ENCODE results near the gene TFRC. TPM values are rescaled to one million over a fixed set of nuclear protein-coding genes. Genes with fewer than 3 reads are reported as not detected.

The TFRC gene
- total and polyA plus RNA-seq, 2 experiments from 2014 or later, result 35.5 to 187 TPM

DNA sequence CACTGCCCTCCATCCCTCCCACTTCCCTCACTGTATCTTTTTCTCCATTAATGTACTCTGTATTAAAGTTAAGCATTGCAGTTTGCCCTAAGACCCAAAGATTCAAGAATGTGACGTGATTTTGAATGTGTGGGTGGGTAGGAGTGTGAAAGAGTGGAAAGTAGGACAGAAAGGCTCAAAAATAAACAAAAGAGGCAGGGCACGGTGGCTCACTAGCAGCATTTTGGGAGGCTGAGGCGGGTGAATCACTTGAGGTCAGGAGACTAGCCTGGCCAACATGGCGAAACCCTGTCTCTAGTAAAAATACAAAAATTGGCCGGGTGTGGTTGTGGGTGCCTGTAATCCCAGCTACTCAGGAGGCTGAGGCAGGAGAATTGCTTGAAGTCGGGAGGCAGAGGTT is 18.4 kb downstream of the TFRC start:
- Histone ChIP-seq H3K4me3 (no peak overlapping the region), H3K9me2 (ENCODE audit: insufficient read depth) (no peaks in the 10 kb centered on the region), H4K20me1 (replicated peaks; ENCODE audit: insufficient read depth) (peaks cover 17% of the 10 kb centered on the region; the same call in 1 of the 2 replicates), H3K27me3 (ENCODE audit: insufficient read depth) (no peaks in the 10 kb centered on the region), H3F3A (replicated peaks; ENCODE audit: low read depth) (peaks cover 9% of the 10 kb centered on the region; the same call in 1 of the 2 replicates), H3K36me3 (ENCODE audit: insufficient read depth) (peaks cover 73% of the 10 kb centered on the region), H3K4me2 (no peak overlapping the region), H3K79me2 (replicated peaks; ENCODE audit: insufficient read depth) (no peaks in the 10 kb centered on the region), H2AFZ (no peak overlapping the region), H3K4me1 (ENCODE audit: insufficient read depth) (peaks cover 17% of the 10 kb centered on the region), H3K27ac (ENCODE audit: low read depth) (peak overlapping the region; percentile 45; the same call in 1 of the 2 replicates)
- Mint-ChIP-seq H3K27me3 (ENCODE audit: insufficient read depth, low read depth, poor library complexity) (no peaks in the 10 kb centered on the region), H3K27ac (no peak overlapping the region), H3K4me3 (no peak overlapping the region), H3K36me3 (ENCODE audit: low read depth) (peaks cover 97% of the 10 kb centered on the region), H3K4me1 (peaks cover 15% of the 10 kb centered on the region), H3K9me3 (no peaks in the 10 kb centered on the region)
- TF ChIP-seq, protein P1, sequence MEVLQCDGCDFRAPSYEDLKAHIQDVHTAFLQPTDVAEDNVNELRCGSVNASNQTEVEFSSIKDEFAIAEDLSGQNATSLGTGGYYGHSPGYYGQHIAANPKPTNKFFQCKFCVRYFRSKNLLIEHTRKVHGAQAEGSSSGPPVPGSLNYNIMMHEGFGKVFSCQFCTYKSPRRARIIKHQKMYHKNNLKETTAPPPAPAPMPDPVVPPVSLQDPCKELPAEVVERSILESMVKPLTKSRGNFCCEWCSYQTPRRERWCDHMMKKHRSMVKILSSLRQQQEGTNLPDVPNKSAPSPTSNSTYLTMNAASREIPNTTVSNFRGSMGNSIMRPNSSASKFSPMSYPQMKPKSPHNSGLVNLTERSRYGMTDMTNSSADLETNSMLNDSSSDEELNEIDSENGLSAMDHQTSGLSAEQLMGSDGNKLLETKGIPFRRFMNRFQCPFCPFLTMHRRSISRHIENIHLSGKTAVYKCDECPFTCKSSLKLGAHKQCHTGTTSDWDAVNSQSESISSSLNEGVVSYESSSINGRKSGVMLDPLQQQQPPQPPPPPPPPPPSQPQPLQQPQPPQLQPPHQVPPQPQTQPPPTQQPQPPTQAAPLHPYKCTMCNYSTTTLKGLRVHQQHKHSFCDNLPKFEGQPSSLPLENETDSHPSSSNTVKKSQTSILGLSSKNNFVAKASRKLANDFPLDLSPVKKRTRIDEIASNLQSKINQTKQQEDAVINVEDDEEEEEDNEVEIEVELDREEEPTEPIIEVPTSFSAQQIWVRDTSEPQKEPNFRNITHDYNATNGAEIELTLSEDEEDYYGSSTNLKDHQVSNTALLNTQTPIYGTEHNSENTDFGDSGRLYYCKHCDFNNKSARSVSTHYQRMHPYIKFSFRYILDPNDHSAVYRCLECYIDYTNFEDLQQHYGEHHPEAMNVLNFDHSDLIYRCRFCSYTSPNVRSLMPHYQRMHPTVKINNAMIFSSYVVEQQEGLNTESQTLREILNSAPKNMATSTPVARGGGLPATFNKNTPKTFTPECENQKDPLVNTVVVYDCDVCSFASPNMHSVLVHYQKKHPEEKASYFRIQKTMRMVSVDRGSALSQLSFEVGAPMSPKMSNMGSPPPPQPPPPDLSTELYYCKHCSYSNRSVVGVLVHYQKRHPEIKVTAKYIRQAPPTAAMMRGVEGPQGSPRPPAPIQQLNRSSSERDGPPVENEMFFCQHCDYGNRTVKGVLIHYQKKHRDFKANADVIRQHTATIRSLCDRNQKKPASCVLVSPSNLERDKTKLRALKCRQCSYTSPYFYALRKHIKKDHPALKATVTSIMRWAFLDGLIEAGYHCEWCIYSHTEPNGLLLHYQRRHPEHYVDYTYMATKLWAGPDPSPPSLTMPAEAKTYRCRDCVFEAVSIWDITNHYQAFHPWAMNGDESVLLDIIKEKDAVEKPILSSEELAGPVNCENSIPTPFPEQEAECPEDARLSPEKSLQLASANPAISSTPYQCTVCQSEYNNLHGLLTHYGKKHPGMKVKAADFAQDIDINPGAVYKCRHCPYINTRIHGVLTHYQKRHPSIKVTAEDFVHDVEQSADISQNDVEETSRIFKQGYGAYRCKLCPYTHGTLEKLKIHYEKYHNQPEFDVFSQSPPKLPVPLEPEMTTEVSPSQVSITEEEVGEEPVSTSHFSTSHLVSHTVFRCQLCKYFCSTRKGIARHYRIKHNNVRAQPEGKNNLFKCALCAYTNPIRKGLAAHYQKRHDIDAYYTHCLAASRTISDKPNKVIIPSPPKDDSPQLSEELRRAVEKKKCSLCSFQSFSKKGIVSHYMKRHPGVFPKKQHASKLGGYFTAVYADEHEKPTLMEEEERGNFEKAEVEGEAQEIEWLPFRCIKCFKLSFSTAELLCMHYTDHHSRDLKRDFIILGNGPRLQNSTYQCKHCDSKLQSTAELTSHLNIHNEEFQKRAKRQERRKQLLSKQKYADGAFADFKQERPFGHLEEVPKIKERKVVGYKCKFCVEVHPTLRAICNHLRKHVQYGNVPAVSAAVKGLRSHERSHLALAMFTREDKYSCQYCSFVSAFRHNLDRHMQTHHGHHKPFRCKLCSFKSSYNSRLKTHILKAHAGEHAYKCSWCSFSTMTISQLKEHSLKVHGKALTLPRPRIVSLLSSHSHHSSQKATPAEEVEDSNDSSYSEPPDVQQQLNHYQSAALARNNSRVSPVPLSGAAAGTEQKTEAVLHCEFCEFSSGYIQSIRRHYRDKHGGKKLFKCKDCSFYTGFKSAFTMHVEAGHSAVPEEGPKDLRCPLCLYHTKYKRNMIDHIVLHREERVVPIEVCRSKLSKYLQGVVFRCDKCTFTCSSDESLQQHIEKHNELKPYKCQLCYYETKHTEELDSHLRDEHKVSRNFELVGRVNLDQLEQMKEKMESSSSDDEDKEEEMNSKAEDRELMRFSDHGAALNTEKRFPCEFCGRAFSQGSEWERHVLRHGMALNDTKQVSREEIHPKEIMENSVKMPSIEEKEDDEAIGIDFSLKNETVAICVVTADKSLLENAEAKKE (CRISPR knock-in tag; IDR thresholded peaks at IDR 0.05), result no peak
- TF ChIP-seq NANOG (IDR thresholded peaks at IDR 0.05; ENCODE audit: borderline replicate concordance), result no peak
- no peak for TF ChIP-seq CREB1 (CRISPR knock-in tag; IDR thresholded peaks at IDR 0.05; ENCODE audit: low read depth)
- no peak for TF ChIP-seq ZNF331 (CRISPR knock-in tag; IDR thresholded peaks at IDR 0.05; ENCODE audit: low read depth)
- no peak for TF ChIP-seq EZH2phosphoT487 (IDR thresholded peaks at IDR 0.05; ENCODE audit: unreplicated experiment)
- TF ChIP-seq POLR2AphosphoS5 (IDR thresholded peaks at IDR 0.05; ENCODE audit: low read depth), result no peak
- TF ChIP-seq EZH2 (IDR thresholded peaks at IDR 0.05; ENCODE audit: low read depth, unreplicated experiment), result no peak
- TF ChIP-seq, protein P2, sequence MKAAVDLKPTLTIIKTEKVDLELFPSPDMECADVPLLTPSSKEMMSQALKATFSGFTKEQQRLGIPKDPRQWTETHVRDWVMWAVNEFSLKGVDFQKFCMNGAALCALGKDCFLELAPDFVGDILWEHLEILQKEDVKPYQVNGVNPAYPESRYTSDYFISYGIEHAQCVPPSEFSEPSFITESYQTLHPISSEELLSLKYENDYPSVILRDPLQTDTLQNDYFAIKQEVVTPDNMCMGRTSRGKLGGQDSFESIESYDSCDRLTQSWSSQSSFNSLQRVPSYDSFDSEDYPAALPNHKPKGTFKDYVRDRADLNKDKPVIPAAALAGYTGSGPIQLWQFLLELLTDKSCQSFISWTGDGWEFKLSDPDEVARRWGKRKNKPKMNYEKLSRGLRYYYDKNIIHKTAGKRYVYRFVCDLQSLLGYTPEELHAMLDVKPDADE (IDR thresholded peaks at IDR 0.05), result no peak
- TF ChIP-seq, protein P3, sequence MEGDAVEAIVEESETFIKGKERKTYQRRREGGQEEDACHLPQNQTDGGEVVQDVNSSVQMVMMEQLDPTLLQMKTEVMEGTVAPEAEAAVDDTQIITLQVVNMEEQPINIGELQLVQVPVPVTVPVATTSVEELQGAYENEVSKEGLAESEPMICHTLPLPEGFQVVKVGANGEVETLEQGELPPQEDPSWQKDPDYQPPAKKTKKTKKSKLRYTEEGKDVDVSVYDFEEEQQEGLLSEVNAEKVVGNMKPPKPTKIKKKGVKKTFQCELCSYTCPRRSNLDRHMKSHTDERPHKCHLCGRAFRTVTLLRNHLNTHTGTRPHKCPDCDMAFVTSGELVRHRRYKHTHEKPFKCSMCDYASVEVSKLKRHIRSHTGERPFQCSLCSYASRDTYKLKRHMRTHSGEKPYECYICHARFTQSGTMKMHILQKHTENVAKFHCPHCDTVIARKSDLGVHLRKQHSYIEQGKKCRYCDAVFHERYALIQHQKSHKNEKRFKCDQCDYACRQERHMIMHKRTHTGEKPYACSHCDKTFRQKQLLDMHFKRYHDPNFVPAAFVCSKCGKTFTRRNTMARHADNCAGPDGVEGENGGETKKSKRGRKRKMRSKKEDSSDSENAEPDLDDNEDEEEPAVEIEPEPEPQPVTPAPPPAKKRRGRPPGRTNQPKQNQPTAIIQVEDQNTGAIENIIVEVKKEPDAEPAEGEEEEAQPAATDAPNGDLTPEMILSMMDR (conservative IDR thresholded peaks at IDR 0.05; ENCODE audit: low read depth in 2 of 2), result no peak
- no peak for TF ChIP-seq ZNF114 (CRISPR knock-in tag; IDR thresholded peaks at IDR 0.05)
- TF ChIP-seq, protein P4, sequence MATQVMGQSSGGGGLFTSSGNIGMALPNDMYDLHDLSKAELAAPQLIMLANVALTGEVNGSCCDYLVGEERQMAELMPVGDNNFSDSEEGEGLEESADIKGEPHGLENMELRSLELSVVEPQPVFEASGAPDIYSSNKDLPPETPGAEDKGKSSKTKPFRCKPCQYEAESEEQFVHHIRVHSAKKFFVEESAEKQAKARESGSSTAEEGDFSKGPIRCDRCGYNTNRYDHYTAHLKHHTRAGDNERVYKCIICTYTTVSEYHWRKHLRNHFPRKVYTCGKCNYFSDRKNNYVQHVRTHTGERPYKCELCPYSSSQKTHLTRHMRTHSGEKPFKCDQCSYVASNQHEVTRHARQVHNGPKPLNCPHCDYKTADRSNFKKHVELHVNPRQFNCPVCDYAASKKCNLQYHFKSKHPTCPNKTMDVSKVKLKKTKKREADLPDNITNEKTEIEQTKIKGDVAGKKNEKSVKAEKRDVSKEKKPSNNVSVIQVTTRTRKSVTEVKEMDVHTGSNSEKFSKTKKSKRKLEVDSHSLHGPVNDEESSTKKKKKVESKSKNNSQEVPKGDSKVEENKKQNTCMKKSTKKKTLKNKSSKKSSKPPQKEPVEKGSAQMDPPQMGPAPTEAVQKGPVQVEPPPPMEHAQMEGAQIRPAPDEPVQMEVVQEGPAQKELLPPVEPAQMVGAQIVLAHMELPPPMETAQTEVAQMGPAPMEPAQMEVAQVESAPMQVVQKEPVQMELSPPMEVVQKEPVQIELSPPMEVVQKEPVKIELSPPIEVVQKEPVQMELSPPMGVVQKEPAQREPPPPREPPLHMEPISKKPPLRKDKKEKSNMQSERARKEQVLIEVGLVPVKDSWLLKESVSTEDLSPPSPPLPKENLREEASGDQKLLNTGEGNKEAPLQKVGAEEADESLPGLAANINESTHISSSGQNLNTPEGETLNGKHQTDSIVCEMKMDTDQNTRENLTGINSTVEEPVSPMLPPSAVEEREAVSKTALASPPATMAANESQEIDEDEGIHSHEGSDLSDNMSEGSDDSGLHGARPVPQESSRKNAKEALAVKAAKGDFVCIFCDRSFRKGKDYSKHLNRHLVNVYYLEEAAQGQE (IDR thresholded peaks at IDR 0.05; ENCODE audit: unreplicated experiment), result no peak
- no peak for TF ChIP-seq JUNB (IDR thresholded peaks at IDR 0.05; ENCODE audit: unreplicated experiment)
- DNase-seq (ENCODE audit: low spot score), result no peak
- no peak for ATAC-seq
